Inflammatory macrophage treated with lipopolysaccharide for 4 hours (primary cell): ENCODE data around the gene FAM124A.

Experiments
- DNase-seq: peaks from one replicate; pipeline ENCODE4 v3.0.0-alpha.2; 2020

The FAM124A gene

DNA sequence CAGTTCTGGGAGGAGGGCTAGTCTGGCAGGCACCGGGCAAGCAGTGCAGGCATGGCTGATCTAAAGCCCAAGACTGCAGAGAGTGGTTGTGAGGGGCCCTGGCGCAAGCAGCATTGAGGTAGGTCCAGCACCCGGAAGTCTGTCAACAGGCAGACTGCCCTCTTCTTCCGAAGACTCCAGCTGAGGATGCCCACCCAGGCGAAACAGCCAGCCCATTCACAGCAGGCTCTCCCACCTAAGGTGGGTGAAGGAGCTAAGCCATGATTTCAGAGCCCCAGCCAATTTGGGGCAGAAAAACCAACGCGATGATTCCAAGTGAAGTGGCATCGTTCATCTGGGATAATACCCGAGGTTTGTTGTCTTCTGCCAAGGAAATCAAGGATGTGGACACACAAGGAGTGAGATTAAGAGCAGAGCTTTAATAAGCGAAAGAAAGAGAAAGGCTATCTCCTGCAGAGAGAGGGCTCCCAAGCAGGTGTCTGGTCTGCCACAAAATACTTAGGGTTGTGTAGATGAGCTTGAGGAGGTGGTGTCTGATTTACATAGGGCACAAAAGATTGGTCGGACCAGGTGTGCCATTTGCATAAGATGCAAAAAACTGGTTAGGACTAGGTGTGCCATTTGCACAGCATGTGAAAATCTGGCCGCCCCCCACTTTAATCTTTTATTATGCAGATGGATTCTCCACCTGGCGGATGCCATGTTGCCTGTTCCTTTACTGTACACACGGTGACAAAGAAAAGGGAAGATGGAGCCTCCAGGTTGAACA, 22.6 kb downstream of the FAM124A start:
- no peak for DNase-seq

DNA sequence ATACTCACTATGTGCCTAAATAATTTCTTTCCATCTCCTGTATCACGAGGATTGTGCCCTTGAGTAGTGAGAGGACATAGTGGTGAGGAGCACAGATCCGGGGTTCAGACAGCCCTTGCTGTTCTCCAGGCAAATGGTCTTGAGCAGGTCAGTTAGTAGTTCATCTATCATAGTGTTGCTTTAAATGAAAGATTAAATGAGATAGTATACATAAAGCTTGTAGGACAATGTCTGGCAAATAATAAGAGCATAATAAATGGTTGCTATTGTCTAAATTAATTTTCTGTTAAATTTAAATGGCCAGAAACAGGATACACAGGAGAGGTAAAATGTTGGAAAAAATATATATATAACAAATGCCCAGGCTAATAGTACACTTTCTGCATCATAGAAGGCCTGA, 23.4 kb downstream of the FAM124A start:
- no peak for DNase-seq

DNA sequence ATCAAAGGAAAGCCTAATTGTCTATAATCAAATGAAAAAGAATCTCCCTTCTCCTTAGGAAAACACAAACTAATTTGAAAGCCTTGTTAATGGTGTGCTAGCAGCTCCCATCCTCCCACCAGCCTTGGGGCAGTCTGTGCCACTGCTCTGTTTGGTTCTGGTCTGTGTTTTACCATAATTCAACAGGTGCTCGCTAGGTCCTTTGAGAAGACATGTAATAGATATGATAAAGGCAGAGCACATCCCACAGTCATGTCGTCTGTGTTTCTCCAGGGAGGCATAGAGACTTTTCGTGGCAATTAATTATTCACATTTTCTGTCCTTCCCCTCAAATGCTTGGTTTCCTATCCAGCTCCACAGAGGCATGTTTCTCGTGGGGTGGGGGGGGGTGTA, 23.8 kb downstream of the FAM124A start:
- no peak for DNase-seq

DNA sequence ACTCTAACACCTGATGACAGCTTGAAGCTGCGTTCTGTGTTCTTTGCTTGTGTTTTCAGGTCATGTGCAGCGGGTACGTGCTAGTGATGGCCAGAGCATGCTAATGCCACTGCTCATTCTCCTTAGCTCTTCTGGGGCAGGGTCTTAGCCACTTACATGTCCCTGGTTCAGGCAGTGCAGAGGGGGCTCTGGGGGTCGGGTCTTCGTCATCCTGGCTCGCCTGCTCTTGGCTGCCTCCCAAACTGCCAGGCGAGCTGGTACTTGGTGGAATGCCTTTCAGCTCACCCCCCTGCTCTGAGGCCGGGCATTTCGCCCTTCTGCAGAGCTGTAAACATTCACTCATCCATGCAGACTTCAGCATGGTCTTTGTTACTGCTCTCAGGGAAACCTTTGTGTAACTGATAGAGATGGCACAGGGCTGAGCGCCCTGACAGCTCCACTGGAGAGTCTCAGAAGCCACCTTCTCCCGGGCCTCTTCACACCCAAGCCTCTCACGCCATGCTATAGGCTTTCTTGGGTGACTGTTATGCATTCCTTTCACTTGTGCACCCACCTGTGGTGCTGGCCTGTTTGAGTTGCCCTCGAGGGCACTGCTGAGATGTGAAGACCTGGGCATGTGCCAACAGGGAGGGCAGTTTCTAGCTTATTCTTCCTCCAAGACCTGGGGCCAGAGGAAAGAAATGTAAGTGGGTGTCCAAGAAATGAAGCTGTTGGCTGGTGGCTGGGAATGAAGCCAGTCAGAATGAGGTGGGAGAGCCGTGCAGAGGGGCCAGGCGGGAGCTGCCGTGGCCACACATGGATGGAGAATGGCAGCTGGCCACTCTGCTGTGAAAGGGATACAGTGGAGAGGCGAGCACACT, 24.4 kb downstream of the FAM124A start:
- no peak for DNase-seq

DNA sequence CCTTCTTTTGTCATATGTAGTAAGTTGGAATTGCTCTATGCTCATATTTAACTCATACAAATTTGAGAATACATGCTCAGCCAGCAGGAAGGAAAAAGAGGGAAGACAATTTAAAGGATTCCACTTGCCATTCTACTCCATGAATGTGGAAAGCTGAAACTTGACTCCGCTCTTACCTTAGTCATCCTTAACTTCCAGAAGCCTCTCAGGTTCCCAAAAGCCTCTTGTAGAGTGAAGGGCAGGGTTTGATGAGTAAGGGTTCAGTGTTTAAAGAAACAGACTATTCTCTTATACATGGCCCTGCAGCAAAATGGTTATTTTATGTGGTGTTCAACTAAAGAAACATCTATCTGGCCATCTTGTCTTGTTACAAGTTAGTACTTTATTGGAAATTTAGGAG, 27.1 kb downstream of the FAM124A start:
- DNase-seq: no peak

DNA sequence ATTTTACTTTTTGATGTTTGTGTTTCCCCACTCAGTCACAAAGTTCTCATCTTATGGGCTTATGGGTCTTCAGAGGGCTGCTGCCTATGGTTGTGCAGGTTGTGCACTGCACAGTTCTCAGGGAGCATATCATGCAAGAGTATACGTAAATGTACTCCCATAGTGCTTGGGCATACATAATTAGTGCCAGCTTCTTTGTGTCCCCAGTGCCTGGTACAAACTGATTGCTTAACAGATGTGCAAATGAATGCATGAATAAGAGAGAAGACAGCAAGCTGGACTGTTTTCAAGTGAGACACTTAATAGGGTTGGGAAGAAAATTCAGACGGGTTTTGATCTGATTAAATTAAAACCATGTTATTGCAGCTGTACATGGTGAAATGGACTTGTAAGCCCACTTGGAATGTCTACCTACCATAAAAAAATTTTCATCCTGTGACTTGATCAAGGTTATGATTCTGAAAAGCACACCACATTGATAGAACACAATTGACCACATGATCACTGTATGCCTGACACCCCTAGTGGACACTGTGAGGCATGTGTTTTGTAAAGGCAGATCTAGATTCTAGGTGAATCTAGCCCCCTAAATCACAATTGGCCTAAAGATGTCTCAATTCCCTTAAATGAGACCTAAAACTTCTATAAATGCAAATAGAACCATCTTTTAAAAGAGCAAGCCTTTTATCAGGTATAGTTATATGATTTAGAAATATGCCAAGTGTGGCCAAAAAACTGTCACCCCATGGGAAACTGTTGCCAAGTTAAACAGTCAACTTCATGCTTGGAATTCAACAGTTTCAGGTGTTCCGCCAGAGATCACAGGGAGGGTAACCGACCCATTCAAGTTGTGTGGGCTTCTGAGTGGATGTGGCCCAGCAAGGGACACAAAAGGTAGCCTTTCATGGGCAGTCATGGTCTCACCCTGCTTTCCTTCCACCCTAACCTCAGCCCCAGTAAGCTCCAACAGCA, 27.9 kb downstream of the FAM124A start:
- no peak for DNase-seq

DNA sequence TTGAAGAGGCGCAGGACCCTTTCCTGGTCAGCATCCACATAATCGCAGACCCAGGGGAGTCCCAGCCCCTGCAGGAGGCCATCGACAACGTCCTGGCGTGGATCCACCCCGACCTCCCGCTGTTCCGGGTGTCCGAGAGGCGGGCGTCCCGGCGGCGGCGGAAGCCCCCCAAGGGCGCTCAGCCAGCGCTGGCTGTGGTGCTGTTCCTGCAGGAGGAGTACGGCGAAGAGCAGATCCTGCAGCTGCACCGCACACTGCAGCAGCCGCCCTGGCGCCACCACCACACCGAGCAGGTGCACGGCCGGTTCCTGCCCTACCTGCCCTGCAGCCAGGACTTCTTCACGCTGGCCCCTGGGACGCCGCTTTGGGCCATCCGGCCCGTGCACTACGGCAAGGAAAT, 29.3 kb downstream of the FAM124A start:
- no peak for DNase-seq

DNA sequence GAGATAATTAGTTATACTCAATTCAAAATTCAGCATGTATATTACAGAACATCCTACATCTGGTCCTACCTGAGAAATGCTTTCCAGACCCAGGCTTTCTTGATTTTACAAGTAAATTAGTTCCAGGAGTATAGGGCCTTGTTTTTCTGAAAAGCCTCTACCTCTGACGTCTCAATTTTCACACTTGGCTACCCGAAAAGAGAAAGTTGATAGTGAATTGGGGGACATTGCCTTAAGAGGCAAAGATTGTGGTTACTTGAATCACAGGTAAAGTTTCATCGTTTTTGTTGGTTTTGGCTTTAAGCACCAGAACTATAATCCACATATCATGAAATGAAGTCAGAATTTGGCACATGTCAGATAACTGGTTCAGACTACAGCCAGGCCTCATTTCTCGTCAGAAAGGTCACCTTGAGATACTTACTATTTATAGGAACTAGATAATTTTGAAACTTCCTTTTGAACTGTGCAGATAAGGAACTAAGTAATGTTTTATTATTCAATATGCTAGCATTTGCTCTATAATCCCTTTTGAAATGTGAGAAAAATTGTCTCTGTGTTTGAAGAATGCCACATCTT, 30.8 kb downstream of the FAM124A start:
- peak; percentile 56 for DNase-seq

DNA sequence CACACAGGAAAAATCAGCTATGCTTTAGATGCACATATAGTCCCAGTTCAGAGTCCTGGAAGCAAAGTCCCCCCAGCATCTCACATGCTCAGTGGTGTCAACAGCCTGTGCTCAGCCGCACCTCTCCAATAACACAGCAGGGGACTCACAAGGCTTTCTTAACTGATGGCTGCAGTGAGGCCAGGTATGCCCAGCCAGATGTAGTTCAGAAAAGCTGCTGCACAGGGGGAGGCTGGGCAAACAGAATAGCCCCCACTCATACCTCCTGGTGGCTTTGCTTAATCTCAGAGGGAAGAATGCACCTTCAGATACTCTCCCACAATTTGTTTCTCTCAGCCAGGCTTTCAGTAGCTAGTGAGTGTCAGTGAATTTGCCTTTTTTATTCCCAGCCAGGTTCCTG, 33.4 kb downstream of the FAM124A start:
- no peak for DNase-seq

DNA sequence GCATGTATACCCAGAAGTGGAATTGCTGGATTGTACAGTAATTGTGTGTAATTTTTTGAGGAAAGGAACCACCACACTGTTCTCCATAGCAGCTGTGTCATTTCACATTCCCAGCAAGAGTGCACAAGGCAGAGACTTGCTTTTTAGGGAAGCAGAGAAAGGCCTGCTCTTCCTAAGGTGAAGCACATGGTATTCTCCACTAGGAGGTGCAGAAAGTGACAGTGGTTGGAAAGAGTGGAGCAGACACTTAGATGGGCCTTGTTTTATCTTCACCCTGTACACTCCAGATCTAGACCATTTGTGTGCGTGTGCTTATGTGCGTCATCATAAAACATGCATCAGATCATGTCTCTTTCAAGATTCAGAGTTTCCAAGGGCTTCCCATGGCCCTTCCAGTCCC, 35.0 kb downstream of the FAM124A start:
- no peak for DNase-seq

DNA sequence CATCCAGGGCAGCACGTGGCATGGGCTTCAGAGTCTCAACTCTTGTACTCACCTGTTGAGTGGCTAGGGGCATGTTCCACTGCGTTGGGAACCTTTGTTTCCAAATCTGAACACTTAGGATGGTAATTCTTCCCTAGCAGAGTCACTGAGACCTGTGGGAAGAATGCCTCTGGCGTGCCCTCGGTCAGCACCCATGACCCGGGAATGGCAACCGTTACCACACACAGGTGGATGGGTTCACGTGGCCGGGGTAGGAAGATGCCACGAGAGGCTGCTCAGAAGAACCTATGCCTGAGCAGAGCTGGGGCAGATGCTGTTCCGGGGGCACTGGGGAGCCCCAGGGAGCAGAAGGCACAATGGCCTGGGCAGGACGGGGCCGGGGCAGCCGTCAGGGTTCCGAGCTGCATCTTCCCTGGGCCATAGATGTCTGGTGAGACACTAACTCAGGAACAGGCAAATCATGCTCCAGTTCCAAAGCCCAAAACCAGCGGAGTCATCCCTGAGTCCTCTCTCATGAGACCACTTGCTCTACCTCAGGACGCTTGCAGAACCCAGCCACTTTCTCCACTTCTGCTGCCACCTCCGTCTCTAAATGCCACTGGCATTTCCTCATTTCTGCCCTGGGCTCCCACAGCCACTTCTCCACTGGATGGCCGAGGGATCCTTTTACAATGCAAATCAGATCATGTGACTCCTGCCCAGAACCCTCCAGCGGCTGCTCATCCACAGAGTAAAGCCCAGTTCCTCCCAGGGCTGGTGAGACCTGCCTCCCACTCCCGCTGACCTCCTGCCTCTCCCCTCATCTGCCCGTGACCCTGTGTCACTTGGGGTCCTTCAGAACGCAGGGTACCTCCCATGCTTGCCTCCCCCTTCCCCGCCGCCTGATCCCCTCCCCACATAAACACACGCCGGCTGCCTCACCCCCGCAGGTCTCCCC, 36.7 kb downstream of the FAM124A start:
- DNase-seq: peak; percentile 90

DNA sequence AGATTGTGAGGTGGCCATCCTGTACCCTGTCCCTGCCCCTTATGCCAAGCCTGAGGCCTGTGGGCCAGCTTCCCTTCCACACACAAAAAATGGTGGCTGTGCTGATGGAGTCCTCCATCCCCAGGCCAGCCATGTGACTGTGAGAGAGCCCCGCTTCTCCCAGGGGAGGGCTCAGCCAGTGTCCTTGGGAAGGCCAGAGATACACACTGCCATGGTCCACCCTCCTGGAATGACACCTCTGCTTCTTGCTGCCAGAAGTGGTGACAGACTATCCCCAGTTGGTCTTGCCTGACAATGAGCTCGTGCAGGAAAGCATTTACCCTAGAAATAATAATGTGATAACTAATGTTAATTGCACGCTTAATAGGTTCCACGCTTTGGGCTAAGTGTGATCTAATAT, 38.0 kb downstream of the FAM124A start:
- no peak for DNase-seq

DNA sequence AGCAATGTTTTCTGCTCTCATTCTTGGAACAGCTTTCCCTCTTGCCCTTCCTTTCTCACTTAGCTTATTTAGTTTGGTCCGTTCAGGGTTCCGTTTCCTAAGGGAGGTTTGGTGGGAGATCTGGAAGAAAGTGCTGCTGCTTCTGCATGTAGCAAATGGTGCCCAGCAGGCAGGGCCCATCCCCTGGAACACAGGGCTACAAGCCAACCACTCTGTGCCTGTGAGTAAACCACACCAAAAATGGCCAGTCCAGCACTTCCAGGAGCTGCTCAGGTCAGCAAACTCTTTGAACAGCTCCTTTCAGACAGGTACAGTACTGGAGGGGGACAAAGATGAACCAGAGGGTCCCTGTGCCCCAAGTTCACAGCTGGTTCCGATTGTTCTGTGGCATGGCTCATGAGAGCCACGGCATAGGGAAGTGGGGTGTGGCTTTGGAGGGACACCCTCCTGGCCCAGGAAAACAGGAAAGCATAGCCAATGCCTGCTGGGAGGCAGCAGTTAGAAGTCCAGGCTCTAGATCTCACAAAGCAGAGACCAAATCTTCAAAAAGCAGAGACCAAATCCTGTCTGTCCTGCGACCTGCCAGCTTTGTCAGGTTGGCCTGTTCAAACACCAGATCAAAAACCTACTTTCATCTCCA, 39.5 kb downstream of the FAM124A start:
- no peak for DNase-seq

DNA sequence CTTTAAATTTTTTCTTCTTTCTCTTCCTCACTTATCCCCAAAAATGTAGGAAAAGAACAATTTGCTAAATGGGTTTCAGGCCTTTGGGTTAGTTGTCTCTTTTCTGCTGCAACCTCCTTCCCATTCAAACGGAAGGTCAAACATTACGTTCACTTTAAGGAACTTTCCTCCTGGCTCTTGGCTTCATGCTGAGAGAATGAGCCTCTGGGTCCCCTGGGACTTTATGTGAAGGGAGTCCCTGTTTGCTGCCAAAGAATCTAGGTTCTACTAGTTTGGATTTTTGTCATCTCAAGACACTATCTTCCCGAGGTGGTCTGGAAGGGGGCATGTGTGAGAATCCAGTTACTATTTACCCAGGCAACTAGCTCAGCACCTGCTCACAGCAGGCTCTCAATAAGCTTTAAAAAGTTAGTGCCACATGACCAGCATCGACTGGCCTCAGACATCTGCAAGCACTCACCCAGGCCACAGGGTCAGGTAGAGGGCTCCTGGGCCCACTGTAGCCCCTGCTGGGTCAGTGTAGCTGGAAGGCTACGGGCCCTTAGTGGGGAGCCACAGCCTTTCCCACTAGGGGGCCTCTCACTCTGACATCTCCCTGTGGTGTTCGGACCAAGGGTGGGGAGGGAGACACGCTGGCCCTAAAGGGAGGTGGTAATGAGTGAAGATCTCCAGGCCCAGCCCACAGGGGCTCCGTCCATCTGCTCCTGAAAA, 40.5 kb downstream of the FAM124A start:
- DNase-seq: no peak

DNA sequence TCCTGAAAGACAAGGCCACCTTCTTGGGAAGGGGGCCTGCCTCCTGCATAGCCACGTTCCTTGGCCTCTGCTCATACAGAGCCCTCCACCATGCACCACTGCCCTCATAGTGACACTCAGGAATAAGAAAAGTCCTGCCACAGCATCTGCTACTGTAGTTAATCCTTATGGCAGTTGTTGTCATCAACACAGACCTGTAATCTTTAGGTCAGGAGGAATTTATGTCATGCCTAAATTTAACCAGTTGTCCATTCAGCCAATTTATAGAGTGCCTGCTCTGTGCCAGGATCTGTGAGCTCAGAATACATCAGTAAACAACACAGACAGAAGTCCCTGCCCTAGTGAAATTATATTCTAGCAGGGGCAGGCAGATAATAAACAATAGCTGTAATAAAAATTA, 44.4 kb downstream of the FAM124A start:
- DNase-seq: no peak

DNA sequence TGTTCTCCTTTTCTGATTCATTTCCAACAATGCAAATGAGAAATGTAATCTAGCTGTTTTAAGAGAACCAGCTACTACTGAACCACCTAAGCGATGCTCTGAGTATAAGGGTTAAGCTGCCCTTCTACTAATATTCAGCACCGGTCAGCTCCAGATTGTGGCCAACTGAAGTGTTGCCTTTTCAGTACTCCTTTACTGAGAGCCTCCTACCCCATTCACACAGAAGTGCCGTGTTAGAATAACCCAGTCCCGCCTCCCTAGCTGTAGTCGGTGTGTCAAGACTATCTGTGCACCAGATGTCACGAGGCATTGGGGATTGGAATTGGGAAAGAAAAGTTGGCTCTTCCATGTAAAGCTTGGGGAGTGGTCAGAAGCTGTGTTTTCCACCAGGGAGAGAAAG, 45.4 kb downstream of the FAM124A start:
- DNase-seq: no peak

DNA sequence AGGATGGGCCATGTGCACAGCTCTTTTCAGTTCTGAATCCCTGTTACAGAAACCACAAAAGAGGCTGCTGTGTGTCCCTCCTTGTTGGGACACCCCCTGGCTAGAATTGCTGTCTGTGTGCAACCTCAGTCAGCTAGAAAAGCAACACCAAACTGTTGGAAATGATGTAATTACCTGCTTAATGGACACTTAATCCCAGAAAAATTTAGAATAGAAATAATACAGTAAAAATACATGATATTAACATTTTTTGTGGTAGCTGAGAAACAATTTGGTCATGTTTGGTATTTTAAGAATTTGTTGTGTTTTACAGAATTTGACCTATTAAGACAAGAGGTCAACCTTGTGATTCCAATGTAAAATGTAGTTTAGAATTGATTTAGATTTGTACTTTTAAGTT, 46.8 kb downstream of the FAM124A start:
- DNase-seq: no peak

DNA sequence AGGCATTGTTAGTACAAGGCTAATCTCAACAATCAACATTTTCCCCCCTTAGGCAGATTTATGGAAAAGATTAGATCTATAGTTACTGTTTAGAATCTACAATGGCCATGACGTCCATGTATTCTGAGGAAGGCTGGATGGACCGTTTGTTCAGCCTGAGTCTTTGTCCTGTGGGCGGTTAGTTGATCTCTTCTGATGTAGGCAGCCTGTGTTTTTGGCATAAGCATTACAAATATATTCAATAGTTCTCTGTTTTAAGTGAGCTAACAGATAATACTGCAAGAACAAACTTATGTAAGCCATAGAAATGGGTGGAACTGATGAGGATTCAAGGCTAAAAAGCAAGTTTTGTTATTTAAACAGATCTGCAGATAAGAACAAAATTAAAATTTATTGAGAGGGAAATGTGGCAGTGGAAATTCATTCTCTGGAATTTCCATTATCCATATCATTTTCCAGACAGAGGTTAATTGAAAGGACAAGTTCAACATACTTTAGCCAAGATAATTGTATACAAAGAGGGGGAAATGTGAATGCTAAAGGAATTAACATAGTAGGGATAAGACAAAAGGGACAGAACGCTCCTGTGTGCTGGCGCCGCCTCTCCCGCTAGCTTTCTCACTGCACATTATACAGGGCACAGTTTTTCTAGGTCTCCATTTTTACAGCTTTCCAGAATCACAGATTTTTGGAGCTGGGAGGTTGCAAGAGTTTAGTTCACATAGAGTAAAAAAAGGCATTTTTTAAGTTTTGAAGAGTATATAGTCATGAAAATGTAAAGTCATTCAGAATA, 48.6 kb downstream of the FAM124A start:
- no peak for DNase-seq

DNA sequence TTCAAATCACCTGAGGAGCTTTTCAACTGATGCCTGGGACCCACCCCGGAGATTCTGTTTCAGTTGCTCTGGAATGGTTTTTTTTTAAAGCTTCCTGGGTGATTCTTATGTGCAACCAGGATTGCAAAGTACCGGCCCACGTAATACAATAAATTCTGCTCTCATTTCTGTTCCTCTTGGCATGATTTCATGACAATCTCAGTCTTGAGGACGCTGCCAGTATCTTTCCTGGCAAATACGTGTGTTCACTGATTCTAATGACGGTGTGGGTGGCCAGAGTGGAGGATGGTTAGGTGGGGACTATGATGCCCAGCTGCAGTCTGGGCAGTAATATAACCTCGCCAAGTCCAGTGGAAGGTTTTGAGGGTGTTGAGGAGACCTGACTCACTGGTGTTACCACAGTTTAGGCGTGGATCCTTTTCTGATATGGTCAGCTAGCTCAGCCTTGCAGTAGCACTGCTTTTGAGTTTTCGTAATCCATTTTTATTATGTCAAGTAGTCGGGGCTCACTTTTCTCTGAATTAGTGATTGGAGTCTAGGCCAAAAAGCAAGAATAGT, 49.4 kb downstream of the FAM124A start:
- DNase-seq: peak; percentile 59
